ENCODE results near the gene H1-8.

The H1-8 gene

DNA sequence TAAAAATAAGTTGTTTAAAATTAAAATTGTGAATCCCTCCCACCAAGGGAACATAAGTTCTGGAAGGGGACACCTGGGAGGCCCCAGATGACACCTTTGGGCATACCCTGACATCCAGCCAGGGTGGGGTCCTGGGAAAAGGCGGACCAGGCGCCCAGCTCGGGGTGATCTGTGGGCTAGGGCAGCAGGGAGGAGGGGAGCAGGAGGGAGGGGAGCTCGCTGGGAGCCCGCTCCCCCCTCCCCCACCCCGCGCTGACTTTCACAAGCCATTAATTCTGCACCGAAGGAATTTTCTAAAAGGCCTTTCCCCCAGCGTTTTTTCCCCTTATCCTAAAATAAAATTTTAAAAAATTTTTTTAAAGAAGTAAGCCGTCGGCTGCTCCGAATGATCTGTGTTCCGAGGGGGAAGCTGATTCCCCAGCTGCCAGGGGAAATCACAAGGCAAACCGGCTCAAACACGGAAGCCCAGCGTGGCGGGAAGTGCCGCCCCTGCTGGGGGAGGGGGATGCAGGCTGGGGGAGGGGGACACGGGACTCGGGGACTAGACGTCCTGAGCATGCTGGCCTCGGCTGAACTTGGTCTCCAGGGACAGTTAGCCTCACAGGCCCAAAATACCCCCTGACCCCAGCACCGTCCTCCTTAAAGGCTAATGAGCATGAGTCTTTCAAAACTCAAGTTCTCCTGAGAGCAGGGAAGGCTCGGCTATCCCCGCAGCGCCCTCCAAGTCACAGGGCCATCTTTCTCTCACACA lies 49.6 kb downstream of the H1-8 start:
- Histone ChIP-seq H3K9me3 (ENCODE audit: severe bottlenecking) (no peaks in the 10 kb centered on the region), H3K27me3 (ENCODE audit: insufficient read depth, poor library complexity, severe bottlenecking) (no peaks in the 10 kb centered on the region), H3K36me3 (ENCODE audit: low read depth) (no peaks in the 10 kb centered on the region), H3K27ac (ENCODE audit: poor library complexity, severe bottlenecking) (no peak overlapping the region), H3K4me1 (ENCODE audit: insufficient read depth, poor library complexity, severe bottlenecking) (peaks cover 3% of the 10 kb centered on the region), H3K4me3 (ENCODE audit: severe bottlenecking) (no peak overlapping the region)
- DNase-seq (ENCODE audit: low spot score) (no peak), ATAC-seq (ENCODE audit: low read depth) (no peak)
- TF ChIP-seq, protein P1, sequence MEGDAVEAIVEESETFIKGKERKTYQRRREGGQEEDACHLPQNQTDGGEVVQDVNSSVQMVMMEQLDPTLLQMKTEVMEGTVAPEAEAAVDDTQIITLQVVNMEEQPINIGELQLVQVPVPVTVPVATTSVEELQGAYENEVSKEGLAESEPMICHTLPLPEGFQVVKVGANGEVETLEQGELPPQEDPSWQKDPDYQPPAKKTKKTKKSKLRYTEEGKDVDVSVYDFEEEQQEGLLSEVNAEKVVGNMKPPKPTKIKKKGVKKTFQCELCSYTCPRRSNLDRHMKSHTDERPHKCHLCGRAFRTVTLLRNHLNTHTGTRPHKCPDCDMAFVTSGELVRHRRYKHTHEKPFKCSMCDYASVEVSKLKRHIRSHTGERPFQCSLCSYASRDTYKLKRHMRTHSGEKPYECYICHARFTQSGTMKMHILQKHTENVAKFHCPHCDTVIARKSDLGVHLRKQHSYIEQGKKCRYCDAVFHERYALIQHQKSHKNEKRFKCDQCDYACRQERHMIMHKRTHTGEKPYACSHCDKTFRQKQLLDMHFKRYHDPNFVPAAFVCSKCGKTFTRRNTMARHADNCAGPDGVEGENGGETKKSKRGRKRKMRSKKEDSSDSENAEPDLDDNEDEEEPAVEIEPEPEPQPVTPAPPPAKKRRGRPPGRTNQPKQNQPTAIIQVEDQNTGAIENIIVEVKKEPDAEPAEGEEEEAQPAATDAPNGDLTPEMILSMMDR (IDR thresholded peaks at IDR 0.05; ENCODE audit: poor library complexity, severe bottlenecking), result no peak

DNA sequence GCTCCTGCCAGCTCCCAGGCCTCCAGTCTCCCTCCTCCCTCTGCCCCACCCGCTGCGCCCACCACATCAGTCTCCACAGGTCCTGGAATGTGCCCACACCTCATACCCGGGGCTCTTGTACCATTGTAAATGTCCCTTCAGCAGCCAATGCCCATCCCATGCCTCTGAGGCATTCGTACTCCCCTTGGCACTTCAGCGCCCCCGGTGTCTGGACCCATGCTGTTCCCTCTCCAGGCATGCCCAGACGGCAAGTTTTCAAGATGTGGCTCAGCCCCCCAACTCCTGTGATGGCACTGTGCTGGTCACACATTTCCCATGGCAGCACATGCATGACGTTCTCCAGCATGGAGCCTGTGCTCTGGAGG lies 50.2 kb downstream of the H1-8 start:
- H3K27ac ChIP-seq (ENCODE audit: poor library complexity, severe bottlenecking), result no peak overlapping the region
- no peaks in the 10 kb centered on the region for H3K9me3 ChIP-seq (ENCODE audit: severe bottlenecking)
- no peaks in the 10 kb centered on the region for H3K4me1 ChIP-seq (ENCODE audit: insufficient read depth, poor library complexity, severe bottlenecking)
- DNase-seq (ENCODE audit: low spot score), result no peak
- ATAC-seq (ENCODE audit: low read depth), result no peak
- H3K4me3 ChIP-seq (ENCODE audit: severe bottlenecking), result no peak overlapping the region
- TF ChIP-seq, protein P1 (IDR thresholded peaks at IDR 0.05; ENCODE audit: poor library complexity, severe bottlenecking), result no peak
- no peaks in the 10 kb centered on the region for H3K27me3 ChIP-seq (ENCODE audit: insufficient read depth, poor library complexity, severe bottlenecking)
- no peaks in the 10 kb centered on the region for H3K36me3 ChIP-seq (ENCODE audit: low read depth)

DNA sequence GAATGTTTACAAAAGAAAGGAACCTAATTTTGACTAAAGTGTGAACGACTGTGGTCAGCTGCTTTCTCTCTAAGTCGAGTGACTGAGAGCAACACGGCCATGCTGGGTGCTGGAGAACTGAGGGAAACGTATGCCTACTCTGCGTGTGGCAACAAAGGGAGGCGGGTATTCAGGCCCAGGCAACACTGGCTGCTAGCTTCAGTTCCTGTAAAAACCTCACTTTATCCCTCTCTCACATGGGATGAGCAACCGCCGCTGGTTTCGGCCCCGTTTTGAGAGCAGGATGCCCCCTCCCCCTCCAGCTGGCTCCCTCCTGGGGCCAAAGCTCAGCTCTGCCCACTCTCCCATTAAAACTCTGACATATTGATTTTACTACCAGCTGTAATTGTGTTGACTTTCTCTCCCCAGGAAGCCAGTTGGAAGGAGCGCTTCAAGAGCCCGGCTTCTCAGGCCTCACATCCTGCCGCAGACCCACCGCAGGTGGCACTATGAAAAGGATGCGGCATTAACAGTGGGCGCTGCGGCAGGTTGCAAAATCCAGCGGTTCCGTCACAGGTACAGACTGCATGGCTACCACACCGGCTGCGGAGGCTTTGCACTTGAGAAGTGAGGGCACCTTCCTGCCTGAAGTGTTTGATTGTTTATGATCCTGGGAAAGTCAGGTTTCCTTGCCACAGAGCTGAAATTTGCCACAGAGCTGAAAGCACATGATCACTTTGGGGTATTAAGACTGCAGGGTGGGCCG lies 50.8 kb downstream of the H1-8 start:
- no peaks in the 10 kb centered on the region for H3K4me1 ChIP-seq (ENCODE audit: insufficient read depth, poor library complexity, severe bottlenecking)

DNA sequence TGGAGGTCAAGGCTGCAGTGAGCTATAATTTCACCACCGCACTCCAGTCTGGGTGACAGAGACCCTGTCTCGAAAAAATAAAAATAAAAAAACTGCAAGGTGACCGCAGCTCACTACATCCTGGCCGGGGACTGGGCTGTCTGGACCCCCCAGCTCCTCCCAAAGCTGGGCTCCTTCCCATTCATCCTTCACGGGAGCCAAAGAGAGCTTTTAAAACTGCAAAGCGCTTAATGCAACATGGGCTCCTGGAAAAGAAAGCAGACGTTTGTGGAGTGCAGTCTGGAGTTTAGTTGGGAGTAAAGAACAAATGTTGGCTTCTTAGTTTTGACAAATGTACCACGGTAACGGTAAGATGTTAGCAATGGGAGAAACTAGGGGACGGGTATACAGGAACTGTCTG lies 51.4 kb downstream of the H1-8 start:
- ATAC-seq (ENCODE audit: low read depth), result no peak
- no peak for DNase-seq (ENCODE audit: low spot score)
- H3K27ac ChIP-seq (ENCODE audit: poor library complexity, severe bottlenecking), result no peak overlapping the region
- H3K9me3 ChIP-seq (ENCODE audit: severe bottlenecking), result no peaks in the 10 kb centered on the region
- H3K36me3 ChIP-seq (ENCODE audit: low read depth), result no peaks in the 10 kb centered on the region
- TF ChIP-seq, protein P1 (IDR thresholded peaks at IDR 0.05; ENCODE audit: poor library complexity, severe bottlenecking), result no peak
- H3K4me1 ChIP-seq (ENCODE audit: insufficient read depth, poor library complexity, severe bottlenecking), result no peaks in the 10 kb centered on the region
- no peaks in the 10 kb centered on the region for H3K27me3 ChIP-seq (ENCODE audit: insufficient read depth, poor library complexity, severe bottlenecking)
- no peak overlapping the region for H3K4me3 ChIP-seq (ENCODE audit: severe bottlenecking)

More for the DNA sequence above, 50.8 kb downstream of the H1-8 start:
- no peak overlapping the region for H3K27ac ChIP-seq (ENCODE audit: poor library complexity, severe bottlenecking)
- DNase-seq (ENCODE audit: low spot score) (no peak), ATAC-seq (ENCODE audit: low read depth) (no peak)
- TF ChIP-seq, protein P1 (IDR thresholded peaks at IDR 0.05; ENCODE audit: poor library complexity, severe bottlenecking), result no peak
- no peaks in the 10 kb centered on the region for H3K27me3 ChIP-seq (ENCODE audit: insufficient read depth, poor library complexity, severe bottlenecking)
- H3K9me3 ChIP-seq (ENCODE audit: severe bottlenecking), result no peaks in the 10 kb centered on the region
- no peaks in the 10 kb centered on the region for H3K36me3 ChIP-seq (ENCODE audit: low read depth)
- no peak overlapping the region for H3K4me3 ChIP-seq (ENCODE audit: severe bottlenecking)

Measured in RWPE2 (cell line).